SK-N-MC (cell line): ENCODE results near the gene ATP5PF.

Source experiments
- DNase-seq: peaks from one replicate; pipeline ENCODE4 v3.0.0-alpha.2; 2011; ENCODE audit warnings: low read depth, low spot score
- H3K27ac ChIP-seq: fragments of 200-600 bp; sonication (generic); 2 replicates; pipeline ENCODE4 v1.5.1; 2016; ENCODE audit warnings: mixed run types
- H3K36me3 ChIP-seq: fragments of 200-600 bp; sonication (generic); 2 replicates; pipeline ENCODE4 v1.6.1; 2017; ENCODE audit warnings: antibody characterized with exemption, low read length, mixed read lengths; ENCODE audit not compliant: insufficient read depth
- H3K4me3 ChIP-seq: fragments of 200-600 bp; sonication (generic); 2 replicates; pipeline ENCODE4 v1.5.1; 2016
- H3K9ac ChIP-seq: fragments of 200-600 bp; sonication (generic); 2 replicates; pipeline ENCODE4 v1.8.0; 2017; ENCODE audit warnings: mixed run types, mixed read lengths; ENCODE audit not compliant: insufficient read length
- H3K9me3 ChIP-seq: fragments of 200-600 bp; sonication (generic); 2 replicates; pipeline ENCODE4 v1.6.1; 2017; ENCODE audit warnings: low read depth, mild to moderate bottlenecking, antibody characterized with exemption, low read length, moderate library complexity, mixed read lengths
- EZH2 ChIP-seq: fragments of 200-600 bp; sonication (generic); IDR thresholded peaks from one replicate; pipeline ENCODE4 v1.6.1; 2017; ENCODE audit warnings: antibody characterized with exemption
- FOXP2 ChIP-seq: optimal IDR thresholded peaks from 2 replicates; pipeline ENCODE3; 2011; ENCODE audit warnings: mild to moderate bottlenecking, moderate library complexity; ENCODE audit not compliant: insufficient read depth; ENCODE audit errors: extremely low read length, control extremely low read depth
- POLR2AphosphoS5 ChIP-seq: IDR thresholded peaks from 2 replicates; pipeline ENCODE4 v1.6.1; 2012; ENCODE audit warnings: mild to moderate bottlenecking, low read depth, low read length, borderline replicate concordance

The ATP5PF gene

GRCh38 chr21:25682382-25682781 is 52.3 kb downstream of the ATP5PF start:
- TF ChIP-seq FOXP2 = no peak
- TF ChIP-seq EZH2 = no peak
- no peak for TF ChIP-seq POLR2AphosphoS5
- Histone ChIP-seq H3K27ac (no peak overlapping the region), H3K4me3 (no peak overlapping the region), H3K9ac (no peak overlapping the region), H3K36me3 (no peaks in the 10 kb centered on the region), H3K9me3 (no peaks in the 10 kb centered on the region)
- DNase-seq = no peak

DNA sequence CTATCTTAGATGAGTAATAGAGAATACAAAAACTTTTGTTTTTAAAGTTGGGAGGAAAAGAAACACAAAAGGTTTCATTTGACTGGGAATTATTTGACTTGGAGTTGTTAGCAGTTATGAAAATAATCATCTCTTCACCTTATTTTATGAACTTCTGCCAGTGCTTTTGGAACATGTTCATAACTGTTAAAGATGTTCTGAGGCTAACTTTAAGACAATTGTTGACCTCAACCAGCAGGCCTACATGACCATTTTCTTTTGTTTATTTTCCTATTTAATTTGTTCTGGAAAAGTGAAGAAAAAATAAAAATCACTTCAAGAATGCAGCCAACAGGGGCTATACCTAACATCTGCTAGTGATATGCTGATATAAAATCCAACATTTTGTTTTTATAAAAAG is 58.3 kb downstream of the ATP5PF start:
- TF ChIP-seq FOXP2 (no peak), EZH2 (no peak), POLR2AphosphoS5 (no peak)
- H3K9me3 ChIP-seq = no peaks in the 10 kb centered on the region; the same call in 1 of the 2 replicates
- no peak overlapping the region for H3K27ac ChIP-seq
- no peak overlapping the region for H3K4me3 ChIP-seq
- H3K36me3 ChIP-seq = no peaks in the 10 kb centered on the region
- DNase-seq = no peak
- no peak overlapping the region for H3K9ac ChIP-seq
